DND-41 (cell line): ENCODE data around the gene ARHGAP26.

Experiments
- ATAC-seq: fragments of 200-7000 bp; cut with Tn5 transposase; 3 replicates; pipeline ENCODE4 v1.9.1; 2021; ENCODE audit warnings: low read depth; ENCODE audit not compliant: insufficient read depth
- DNase-seq: peaks from one replicate; pipeline ENCODE4 v3.0.0-alpha.2; 2020
- H2AFZ ChIP-seq: 2 replicates; pipeline ENCODE4 v1.6.0; 2012; ENCODE audit warnings: low read depth, low read length
- H3K27ac ChIP-seq: 2 replicates; pipeline ENCODE4 v1.5.1; 2012; ENCODE audit warnings: low read length, inconsistent platforms
- H3K27me3 ChIP-seq: fragments of 200-600 bp; sonication (generic); 2 replicates; pipeline ENCODE4 v1.6.0; 2012; ENCODE audit warnings: low read length, mild to moderate bottlenecking, inconsistent platforms; ENCODE audit not compliant: insufficient read depth, poor library complexity
- H3K36me3 ChIP-seq: 2 replicates; pipeline ENCODE4 v1.5.1; 2012; ENCODE audit warnings: low read length, inconsistent platforms; ENCODE audit not compliant: insufficient read depth
- H3K4me1 ChIP-seq: 2 replicates; pipeline ENCODE4 v1.5.1; 2012; ENCODE audit warnings: mild to moderate bottlenecking, low read length; ENCODE audit not compliant: insufficient read depth
- H3K4me2 ChIP-seq: 2 replicates; pipeline ENCODE4 v1.6.0; 2012; ENCODE audit warnings: mild to moderate bottlenecking, moderate library complexity, low read length, inconsistent platforms; ENCODE audit not compliant: insufficient read depth
- H3K4me3 ChIP-seq, 2 experiments: fragments of 200-600 bp in 1 of 2; shearing (Covaris generic) in 1 of 2; 2 replicates each; pipeline ENCODE4 v1.5.1; 2012 to 2016; ENCODE audit warnings: inconsistent platforms in 2 of 2, low read length in 2 of 2, mild to moderate bottlenecking in 2 of 2, low read depth in 1 of 2, moderate library complexity in 1 of 2
- H3K79me2 ChIP-seq: 2 replicates; pipeline ENCODE4 v1.6.0; 2012; ENCODE audit warnings: low read length, inconsistent platforms; ENCODE audit not compliant: insufficient read depth
- H3K9ac ChIP-seq: 2 replicates; pipeline ENCODE4 v1.6.0; 2012; ENCODE audit warnings: low read depth, mild to moderate bottlenecking, inconsistent platforms, low read length, moderate library complexity
- H3K9me3 ChIP-seq: 2 replicates; pipeline ENCODE4 v1.5.1; 2012; ENCODE audit warnings: low read length, moderate library complexity, mild to moderate bottlenecking, inconsistent platforms; ENCODE audit not compliant: insufficient read depth, severe bottlenecking
- H4K20me1 ChIP-seq: 2 replicates; pipeline ENCODE4 v1.6.0; 2012; ENCODE audit warnings: low read length; ENCODE audit not compliant: insufficient read depth
- CTCF ChIP-seq: IDR thresholded peaks from 2 replicates; pipeline ENCODE4 v1.5.1; 2012; ENCODE audit warnings: borderline replicate concordance, low read length, moderate library complexity, mild to moderate bottlenecking; ENCODE audit not compliant: poor library complexity, severe bottlenecking; ENCODE audit errors: extremely low read depth
- EZH2 ChIP-seq: IDR thresholded peaks from 3 replicates; pipeline ENCODE4 v1.6.1; 2012; ENCODE audit warnings: borderline replicate concordance, low read depth, mild to moderate bottlenecking, moderate library complexity, low read length, inconsistent platforms; ENCODE audit not compliant: severe bottlenecking

The ARHGAP26 gene

GRCh38 chr5:142977363-142978051, 207.3 kb downstream of the ARHGAP26 start:
- peak overlapping the region; percentile 47 for H2AFZ ChIP-seq
- no peaks in the 10 kb centered on the region for H3K36me3 ChIP-seq
- H3K9me3 ChIP-seq = no peaks in the 10 kb centered on the region
- peak overlapping the region; percentile 47 for H3K4me2 ChIP-seq
- H3K27me3 ChIP-seq = no peaks in the 10 kb centered on the region
- TF ChIP-seq EZH2 (no peak), CTCF (no peak)
- DNase-seq = peak; percentile 81
- peak overlapping the region in 1 of 2 experiments; percentile 10; a peak in 2 of 4 replicates for H3K4me3 ChIP-seq
- peaks cover 47% of the 10 kb centered on the region for H3K4me1 ChIP-seq
- no peaks in the 10 kb centered on the region for H3K79me2 ChIP-seq
- H3K9ac ChIP-seq = peak overlapping the region; percentile 33
- peak overlapping the region; percentile 86 for H3K27ac ChIP-seq
- ATAC-seq = peak; percentile 97
- H4K20me1 ChIP-seq = no peaks in the 10 kb centered on the region

GRCh38 chr5:142978252-142978651, 208.1 kb downstream of the ARHGAP26 start:
- H3K36me3 ChIP-seq = no peaks in the 10 kb centered on the region
- H3K4me2 ChIP-seq = peak overlapping the region; percentile 47
- no peaks in the 10 kb centered on the region for H4K20me1 ChIP-seq
- peak overlapping the region in 1 of 2 experiments; percentile 3; a peak in 1 of 4 replicates for H3K4me3 ChIP-seq
- peak overlapping the region; percentile 86 for H3K27ac ChIP-seq
- no peaks in the 10 kb centered on the region for H3K27me3 ChIP-seq
- no peaks in the 10 kb centered on the region for H3K9me3 ChIP-seq
- TF ChIP-seq CTCF (no peak), EZH2 (no peak)
- peak overlapping the region; percentile 47; the same call in 1 of the 2 replicates for H2AFZ ChIP-seq
- H3K9ac ChIP-seq = peak overlapping the region; percentile 33
- no peak for DNase-seq
- peaks cover 53% of the 10 kb centered on the region for H3K4me1 ChIP-seq
- ATAC-seq = no peak
- no peaks in the 10 kb centered on the region for H3K79me2 ChIP-seq

- peaks cover 57% of the 10 kb centered on the region for H3K4me1 ChIP-seq
- no peak for DNase-seq
- ATAC-seq = no peak
- TF ChIP-seq CTCF (no peak), EZH2 (no peak)
- H3K27me3 ChIP-seq = no peaks in the 10 kb centered on the region
- H3K9ac ChIP-seq = no peak overlapping the region
- H3K9me3 ChIP-seq = no peaks in the 10 kb centered on the region
- H4K20me1 ChIP-seq = no peaks in the 10 kb centered on the region
- H3K27ac ChIP-seq = no peak overlapping the region; the same call in 1 of the 2 replicates
- no peak overlapping the region for H3K4me3 ChIP-seq
- H2AFZ ChIP-seq = no peak overlapping the region
- no peak overlapping the region for H3K4me2 ChIP-seq
- H3K36me3 ChIP-seq = no peaks in the 10 kb centered on the region
- no peaks in the 10 kb centered on the region for H3K79me2 ChIP-seq
These were observed 208.5 kb downstream of the ARHGAP26 start for GRCh38 chr5:142978726-142979125.
